AG04449 (cell line): ENCODE data around the gene CLCA1.

ENCODE experiments used
- CTCF ChIA-PET: fragments of 350-600 bp; formaldehyde crosslinking; extraction: SDS; loops from one replicate; lab custom pipeline; 2021; ENCODE audit warnings: antibody characterized with exemption; lab: Yijun Ruan, JAX
- POLR2A ChIA-PET: fragments of 400-600, 350-600 bp; formaldehyde crosslinking; extraction: SDS; loops from one replicate; lab custom pipeline; 2020; ENCODE audit warnings: antibody characterized with exemption, inconsistent platforms; lab: Yijun Ruan, JAX
- DNase-seq: peaks from one replicate; pipeline ENCODE4 v3.0.0-alpha.2; 2010; ENCODE audit warnings: low read depth, low spot score
- H3K4me3 ChIP-seq: 2 replicates; pipeline ENCODE4 v1.5.1; 2011; ENCODE audit warnings: low read depth, mild to moderate bottlenecking, control low read depth, low read length
- CTCF ChIP-seq: IDR thresholded peaks from one replicate; pipeline ENCODE4 v1.5.1; 2011; ENCODE audit warnings: mild to moderate bottlenecking, moderate library complexity, low read length, control low read depth, inconsistent platforms; ENCODE audit not compliant: insufficient read depth; ENCODE audit errors: missing control alignments

CLCA1 gene

GRCh38 chr1:86477256-86477655 lies 8.5 kb downstream of the CLCA1 start:
- POLR2A ChIA-PET, result no interaction called here
- CTCF ChIA-PET, result interaction anchor here (1.1 to 5.8 kb wide), 2 partner anchors 9 to 31 kb away, joined by 3 to 43 read pairs; no protein-coding TSS in a partner anchor
- no peak overlapping the region for H3K4me3 ChIP-seq

GRCh38 chr1:86477682-86478081 lies 9.0 kb downstream of the CLCA1 start:
- no peak for TF ChIP-seq CTCF
- H3K4me3 ChIP-seq, result no peak overlapping the region
- ChIA-PET CTCF (no interaction called here), POLR2A (no interaction called here)
- no peak for DNase-seq

More at GRCh38 chr1:86477256-86477655, 8.5 kb downstream of the CLCA1 start:
- DNase-seq, result no peak
- no peak for TF ChIP-seq CTCF

- TF ChIP-seq CTCF, result no peak
- no peak overlapping the region for H3K4me3 ChIP-seq
- CTCF ChIA-PET, result interaction anchor here (1.2 to 4.2 kb wide), 3 partner anchors 17 to 30 kb away, joined by 3 to 26 read pairs (median 4); no protein-coding TSS in a partner anchor
- no peak for DNase-seq
- POLR2A ChIA-PET, result no interaction called here
Measured at GRCh38 chr1:86478416-86479156, 9.9 kb downstream of the CLCA1 start.

- POLR2A ChIA-PET, result no interaction called here
- DNase-seq, result no peak
- no peak for TF ChIP-seq CTCF
- no peak overlapping the region for H3K4me3 ChIP-seq
- CTCF ChIA-PET, result interaction anchor here (0.5 to 4.2 kb wide), 5 partner anchors 9 to 862 kb away, joined by 3 to 26 read pairs (median 4); no protein-coding TSS in a partner anchor
Measured at GRCh38 chr1:86481966-86482365, 13.2 kb downstream of the CLCA1 start.

GRCh38 chr1:86487131-86487810 lies 18.5 kb downstream of the CLCA1 start:
- POLR2A ChIA-PET, result interaction anchor here (0.5 kb wide), 2 partner anchors 116 to 1166 kb away, joined by 3 to 4 read pairs; no protein-coding TSS in a partner anchor
- peak; percentile 69 for DNase-seq
- no peak for TF ChIP-seq CTCF
- CTCF ChIA-PET, result interaction anchor here (1.1 to 8.2 kb wide), 3 partner anchors 13 to 102 kb away, joined by 3 to 112 read pairs (median 57); no protein-coding TSS in a partner anchor
- no peak overlapping the region for H3K4me3 ChIP-seq

GRCh38 chr1:86487811-86488141 lies 19.0 kb downstream of the CLCA1 start:
- no peak for DNase-seq
- no peak for TF ChIP-seq CTCF
- ChIA-PET CTCF (interaction anchor here (1.1 to 8.2 kb wide), 3 partner anchors 14 to 102 kb away, joined by 3 to 112 read pairs (median 57); no protein-coding TSS in a partner anchor), POLR2A (no interaction called here)
- no peak overlapping the region for H3K4me3 ChIP-seq
